Measurements from ENCODE around the gene ALK.

DNA sequence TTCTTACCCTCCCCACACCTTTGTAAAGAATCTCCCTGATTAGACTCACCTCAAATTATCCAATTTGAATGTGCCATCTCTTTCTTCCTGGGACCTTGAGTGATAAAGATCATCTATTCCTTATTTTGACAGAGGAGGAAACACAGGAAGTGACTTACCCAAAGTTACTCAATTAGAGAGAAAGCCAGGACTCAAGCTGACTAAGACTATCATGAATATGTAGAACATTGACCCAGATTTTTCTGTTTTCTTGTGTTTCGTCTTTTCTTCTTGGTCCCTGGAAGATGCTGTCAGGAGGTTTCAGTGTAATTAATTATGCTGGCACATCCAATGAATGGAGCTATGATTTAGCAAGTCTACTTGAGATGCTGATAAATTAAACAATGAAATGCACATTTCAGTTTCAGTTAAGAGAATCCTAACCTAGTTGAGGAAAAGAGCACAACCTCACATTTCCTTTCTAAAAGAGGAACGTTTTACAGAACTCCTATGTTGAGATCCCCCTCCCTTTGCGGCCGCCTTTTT, 425.8 kb downstream of the ALK start:
- TF ChIP-seq, protein P1, sequence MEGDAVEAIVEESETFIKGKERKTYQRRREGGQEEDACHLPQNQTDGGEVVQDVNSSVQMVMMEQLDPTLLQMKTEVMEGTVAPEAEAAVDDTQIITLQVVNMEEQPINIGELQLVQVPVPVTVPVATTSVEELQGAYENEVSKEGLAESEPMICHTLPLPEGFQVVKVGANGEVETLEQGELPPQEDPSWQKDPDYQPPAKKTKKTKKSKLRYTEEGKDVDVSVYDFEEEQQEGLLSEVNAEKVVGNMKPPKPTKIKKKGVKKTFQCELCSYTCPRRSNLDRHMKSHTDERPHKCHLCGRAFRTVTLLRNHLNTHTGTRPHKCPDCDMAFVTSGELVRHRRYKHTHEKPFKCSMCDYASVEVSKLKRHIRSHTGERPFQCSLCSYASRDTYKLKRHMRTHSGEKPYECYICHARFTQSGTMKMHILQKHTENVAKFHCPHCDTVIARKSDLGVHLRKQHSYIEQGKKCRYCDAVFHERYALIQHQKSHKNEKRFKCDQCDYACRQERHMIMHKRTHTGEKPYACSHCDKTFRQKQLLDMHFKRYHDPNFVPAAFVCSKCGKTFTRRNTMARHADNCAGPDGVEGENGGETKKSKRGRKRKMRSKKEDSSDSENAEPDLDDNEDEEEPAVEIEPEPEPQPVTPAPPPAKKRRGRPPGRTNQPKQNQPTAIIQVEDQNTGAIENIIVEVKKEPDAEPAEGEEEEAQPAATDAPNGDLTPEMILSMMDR (IDR thresholded peaks at IDR 0.05), result no peak
- no peak for TF ChIP-seq EZH2 (IDR thresholded peaks at IDR 0.05; ENCODE audit: borderline replicate concordance, insufficient read depth, low read depth, low read length, poor library complexity, severe bottlenecking)
